Mucosa of stomach (tissue), 1 donor: Measurements from ENCODE around the gene PTK7.

Experiments used
- H3K27me3 ChIP-seq: one replicate; pipeline ENCODE4 v1.7.0; 2013; ENCODE audit warnings: mild to moderate bottlenecking, low read length; ENCODE audit not compliant: control insufficient read depth, insufficient read depth
- H3K36me3 ChIP-seq: one replicate; pipeline ENCODE4 v1.7.0; 2013; ENCODE audit warnings: low read length; ENCODE audit not compliant: control insufficient read depth, insufficient read depth
- H3K4me1 ChIP-seq: one replicate; pipeline ENCODE4 v1.7.0; 2013; ENCODE audit warnings: mild to moderate bottlenecking, low read length; ENCODE audit not compliant: control insufficient read depth, insufficient read depth
- H3K4me3 ChIP-seq: one replicate; pipeline ENCODE4 v1.7.0; 2013; ENCODE audit warnings: low read length
- H3K9ac ChIP-seq: one replicate; pipeline ENCODE4 v1.7.0; 2013; ENCODE audit warnings: mild to moderate bottlenecking, low read length, moderate library complexity
- H3K9me3 ChIP-seq: one replicate; pipeline ENCODE4 v1.7.0; 2013; ENCODE audit warnings: mild to moderate bottlenecking, low read length, moderate library complexity; ENCODE audit not compliant: control insufficient read depth
- donor health status: Pancreatic carcinoma.

PTK7 gene

GRCh38 chr6:43202451-43202850 is 126.3 kb downstream of the PTK7 start:
- Histone ChIP-seq H3K36me3 (peaks cover 4% of the 10 kb centered on the region), H3K4me1 (no peaks in the 10 kb centered on the region), H3K9ac (no peak overlapping the region), H3K27me3 (no peaks in the 10 kb centered on the region), H3K9me3 (no peaks in the 10 kb centered on the region), H3K4me3 (no peak overlapping the region)

- H3K9ac ChIP-seq: no peak overlapping the region
- no peaks in the 10 kb centered on the region for H3K4me1 ChIP-seq
- no peaks in the 10 kb centered on the region for H3K27me3 ChIP-seq
- no peak overlapping the region for H3K4me3 ChIP-seq
- H3K9me3 ChIP-seq: no peaks in the 10 kb centered on the region
- peaks cover 4% of the 10 kb centered on the region for H3K36me3 ChIP-seq
These were observed 127.1 kb downstream of the PTK7 start for GRCh38 chr6:43203029-43203717.

DNA sequence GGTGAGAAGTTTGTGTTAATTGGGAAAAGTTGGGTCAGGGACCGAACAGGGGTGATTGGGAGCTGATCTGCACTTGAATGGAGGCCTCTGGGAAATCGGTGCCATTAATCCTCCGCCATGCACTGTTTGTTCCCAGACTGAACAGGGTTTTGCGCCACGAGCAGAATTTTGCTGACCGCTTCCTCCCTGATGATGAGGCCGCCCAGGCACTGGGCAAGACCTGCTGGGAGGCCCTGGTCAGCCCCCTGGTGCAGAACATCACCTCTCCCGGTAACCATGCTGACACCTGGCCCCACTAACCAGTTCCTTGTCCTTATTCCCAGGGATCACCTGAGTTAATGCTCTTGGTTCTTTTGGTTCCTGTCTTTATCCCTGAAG is 127.6 kb downstream of the PTK7 start:
- no peaks in the 10 kb centered on the region for H3K27me3 ChIP-seq
- no peaks in the 10 kb centered on the region for H3K4me1 ChIP-seq
- H3K36me3 ChIP-seq: peaks cover 4% of the 10 kb centered on the region
- no peak overlapping the region for H3K4me3 ChIP-seq
- no peaks in the 10 kb centered on the region for H3K9me3 ChIP-seq
- H3K9ac ChIP-seq: no peak overlapping the region

DNA sequence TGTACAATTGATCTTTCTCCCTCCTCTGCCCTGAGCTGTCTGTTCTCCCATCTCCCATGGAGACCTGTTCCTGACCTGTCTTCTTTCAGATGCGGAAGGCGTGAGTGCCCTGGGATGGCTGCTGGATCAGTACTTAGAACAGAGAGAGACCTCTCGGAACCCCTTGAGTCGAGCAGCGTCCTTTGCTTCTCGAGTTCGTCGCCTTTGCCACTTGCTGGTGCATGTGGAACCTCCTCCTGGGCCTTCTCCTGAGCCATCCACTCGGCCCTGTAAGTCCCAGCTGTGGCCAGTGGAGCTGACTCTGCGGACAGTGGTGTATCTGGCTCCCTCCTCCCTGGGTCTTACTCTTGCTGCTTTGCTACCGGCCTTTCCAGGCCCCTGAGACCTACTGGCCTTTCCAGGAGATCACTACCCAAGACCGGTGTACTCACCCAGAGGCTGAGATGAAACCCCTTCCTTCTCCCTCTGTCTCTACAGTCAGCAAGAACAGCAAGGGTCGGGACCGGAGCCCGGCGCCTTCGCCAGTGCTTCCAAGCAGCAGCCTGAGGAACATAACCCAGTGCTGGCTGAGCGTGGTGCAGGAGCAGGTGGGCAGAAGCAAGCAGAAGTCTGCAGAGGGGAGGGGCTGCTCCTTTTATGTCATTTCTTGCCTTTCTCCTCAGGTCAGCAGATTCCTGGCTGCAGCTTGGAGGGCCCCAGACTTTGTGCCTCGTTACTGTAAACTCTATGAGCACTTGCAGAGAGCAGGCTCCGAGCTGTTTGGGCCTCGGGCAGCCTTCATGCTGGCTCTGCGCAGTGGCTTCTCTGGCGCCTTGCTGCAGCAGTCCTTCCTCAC is 128.4 kb downstream of the PTK7 start:
- H3K9me3 ChIP-seq: no peaks in the 10 kb centered on the region
- H3K27me3 ChIP-seq: no peaks in the 10 kb centered on the region
- no peak overlapping the region for H3K4me3 ChIP-seq
- H3K36me3 ChIP-seq: peaks cover 4% of the 10 kb centered on the region
- no peak overlapping the region for H3K9ac ChIP-seq
- no peaks in the 10 kb centered on the region for H3K4me1 ChIP-seq

- no peaks in the 10 kb centered on the region for H3K36me3 ChIP-seq
These were observed 129.7 kb downstream of the PTK7 start for GRCh38 chr6:43205849-43206248.

DNA sequence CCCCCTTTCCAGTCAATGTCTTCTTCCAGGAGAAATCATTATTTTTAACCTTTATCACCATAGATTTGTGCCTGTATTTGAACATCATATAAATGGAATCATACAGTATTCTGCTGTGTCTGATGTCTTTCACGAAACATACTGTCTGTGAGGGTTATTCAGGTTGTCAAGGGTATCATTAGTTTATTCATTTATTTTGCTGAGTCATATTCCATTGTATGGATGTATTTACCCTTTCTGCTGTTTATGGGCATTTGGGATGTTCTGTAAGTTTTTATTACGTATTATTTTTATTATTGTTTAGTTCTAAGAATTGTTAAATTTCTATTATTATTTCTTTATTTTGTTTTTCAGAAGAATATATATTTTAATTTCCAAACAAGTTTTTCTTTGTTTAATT is 131.2 kb downstream of the PTK7 start:
- no peaks in the 10 kb centered on the region for H3K27me3 ChIP-seq
- no peak overlapping the region for H3K4me3 ChIP-seq
- H3K4me1 ChIP-seq: no peaks in the 10 kb centered on the region
- no peak overlapping the region for H3K9ac ChIP-seq
- H3K36me3 ChIP-seq: no peaks in the 10 kb centered on the region
- H3K9me3 ChIP-seq: no peaks in the 10 kb centered on the region

More at GRCh38 chr6:43205849-43206248, 129.7 kb downstream of the PTK7 start:
- Histone ChIP-seq H3K9ac (no peak overlapping the region), H3K9me3 (no peaks in the 10 kb centered on the region), H3K4me1 (no peaks in the 10 kb centered on the region), H3K27me3 (no peaks in the 10 kb centered on the region), H3K4me3 (no peak overlapping the region)
